HepG2 (cell line): ENCODE results near the gene PDGFRB. TPM values are rescaled to one million over a fixed set of nuclear protein-coding genes. Genes with fewer than 3 reads are reported as not detected.

Source experiments
- ATAC-seq: fragments of 200-7000 bp; cut with Tn5 transposase; 3 replicates; pipeline ENCODE4 v1.9.1; 2020; ENCODE audit warnings: mild to moderate bottlenecking, moderate library complexity
- BruUV-seq: library from RNA; stranded (reverse); fragments of 400-500 nt; replicated peaks from 2 replicates; lab custom pipeline; 2021; lab: Mats Ljungman, UMichigan
- CTCF ChIA-PET: fragments of 300-600 bp; formaldehyde crosslinking; extraction: SDS; loops from one replicate; lab custom pipeline; 2021; ENCODE audit warnings: low total read pairs, inconsistent platforms, low intra/inter-chr PET ratio; lab: Yijun Ruan, JAX
- POLR2A ChIA-PET: fragments of 350-600 bp; sonication (Branson Sonifier 250); formaldehyde crosslinking; loops from one replicate; lab custom pipeline; 2020; ENCODE audit warnings: antibody characterized with exemption, inconsistent platforms; lab: Yijun Ruan, JAX
- DNase-seq: peaks from one replicate; pipeline ENCODE4 v3.0.0-alpha.2; 2015; ENCODE audit warnings: low spot score
- FAIRE-seq: peaks from 3 replicates; lab custom pipeline; 2011; peaks lifted over from hg19 to GRCh38; lab: Jason Lieb, UNC
- H2AFZ ChIP-seq: one replicate; pipeline ENCODE4 v1.6.1; 2011; ENCODE audit warnings: low read length, inconsistent platforms
- H3K27ac ChIP-seq: fragments of 300-600 bp; 3 replicates; pipeline ENCODE4 v1.8.0; 2011; ENCODE audit warnings: mixed run types, mild to moderate bottlenecking, mixed read lengths, low read length, inconsistent platforms; ENCODE audit not compliant: insufficient read depth; ENCODE audit errors: extremely low read length
- H3K27me3 ChIP-seq, 2 experiments: fragments of 200-600 bp in 1 of 2; 2 replicates in 1 of 2; 3 replicates in 1 of 2; pipeline versions ENCODE4 v1.6.0 to v1.8.0; 2011; ENCODE audit warnings: low read length in 2 of 2, mild to moderate bottlenecking in 2 of 2, moderate library complexity in 2 of 2, inconsistent platforms in 1 of 2; ENCODE audit not compliant: insufficient read depth in 2 of 2, control insufficient read depth in 1 of 2
- H3K36me3 ChIP-seq, 2 experiments: fragments of 200-600 bp in 1 of 2; replicated peaks in 1 of 2; 2 replicates in 1 of 2; 3 replicates in 1 of 2; pipeline versions ENCODE4 v1.5.1 to v1.8.0; 2011; ENCODE audit warnings: low read length in 2 of 2, inconsistent platforms in 1 of 2; ENCODE audit not compliant: insufficient read depth in 2 of 2, control insufficient read depth in 1 of 2
- H3K4me1 ChIP-seq: 2 replicates; pipeline ENCODE4 v1.5.1; 2012; ENCODE audit warnings: low read length, inconsistent platforms; ENCODE audit not compliant: insufficient read depth
- H3K4me2 ChIP-seq: 2 replicates; pipeline ENCODE4 v1.6.0; 2011; ENCODE audit warnings: low read depth, low read length, inconsistent platforms
- H3K4me3 ChIP-seq, 3 experiments: fragments of 200-600 bp in 1 of 3; sonication (generic), shearing (Covaris generic) in 1 of 3; replicated peaks in 1 of 3; 2 replicates each; pipeline ENCODE4 v1.5.1; 2011 to 2016; ENCODE audit warnings: low read length in 3 of 3, inconsistent platforms in 2 of 3, low read depth in 2 of 3, mild to moderate bottlenecking in 2 of 3, control low read depth in 1 of 3, mixed read lengths in 1 of 3; ENCODE audit not compliant: insufficient read depth in 1 of 3
- H3K79me2 ChIP-seq: one replicate; pipeline ENCODE4 v1.6.1; 2011; ENCODE audit warnings: low read length, inconsistent platforms; ENCODE audit not compliant: insufficient read depth
- H3K9ac ChIP-seq: 2 replicates; pipeline ENCODE4 v1.6.0; 2011; ENCODE audit warnings: mild to moderate bottlenecking, low read depth, low read length, inconsistent platforms; ENCODE audit not compliant: insufficient read depth
- H3K9me3 ChIP-seq: 2 replicates; pipeline ENCODE4 v1.5.1; 2012; ENCODE audit warnings: mild to moderate bottlenecking, low read length
- H4K20me1 ChIP-seq: 2 replicates; pipeline ENCODE4 v1.6.0; 2011; ENCODE audit warnings: inconsistent platforms, mild to moderate bottlenecking, low read length, moderate library complexity; ENCODE audit not compliant: insufficient read depth
- ATRX ChIP-seq: sonication (generic); formaldehyde crosslinking; IDR thresholded peaks from 2 replicates; pipeline ENCODE4 v1.4.0; 2020; ENCODE audit warnings: missing genetic modification reagents, borderline replicate concordance
- IRX3 ChIP-seq: sonication (generic); formaldehyde crosslinking; IDR thresholded peaks from 2 replicates; pipeline ENCODE4 v1.8.1; 2023; ENCODE audit warnings: mild to moderate bottlenecking, low read depth, missing genetic modification reagents, borderline replicate concordance
- SMAD1 ChIP-seq: sonication (generic); formaldehyde crosslinking; IDR thresholded peaks from 2 replicates; pipeline ENCODE4 v1.4.0; 2020; ENCODE audit warnings: missing genetic modification reagents, low read depth, mild to moderate bottlenecking, borderline replicate concordance
- ZNF225 ChIP-seq: sonication (generic); formaldehyde crosslinking; IDR thresholded peaks from 2 replicates; pipeline ENCODE4 v1.4.0; 2020; ENCODE audit warnings: mild to moderate bottlenecking, missing genetic modification reagents
- ZNF513 ChIP-seq: sonication (generic); formaldehyde crosslinking; conservative IDR thresholded peaks from 2 replicates; pipeline ENCODE4 v1.5.0; 2020; ENCODE audit warnings: missing genetic modification reagents
- ZNF639 ChIP-seq: conservative IDR thresholded peaks from 2 replicates; pipeline ENCODE4 v1.6.1; 2018; ENCODE audit warnings: missing genetic modification reagents
- ZSCAN29 ChIP-seq: sonication (generic); formaldehyde crosslinking; conservative IDR thresholded peaks from 2 replicates; pipeline ENCODE4 v1.4.0; 2020; ENCODE audit warnings: mild to moderate bottlenecking, missing genetic modification reagents
- ZSCAN31 ChIP-seq: sonication (generic); formaldehyde crosslinking; IDR thresholded peaks from 2 replicates; pipeline ENCODE4 v1.5.0; 2020; ENCODE audit warnings: low read depth, mild to moderate bottlenecking, missing genetic modification reagents
- WGBS: methylation state at CpG from one replicate; pipeline ENCODE4 v1.1.6; 2017; ENCODE audit warnings: low lambda C conversion rate; 5-methylcytosine and 5-hydroxymethylcytosine counted together
- in situ Hi-C: cut with HindIII; loops from 2 replicates; pipeline ENCODE4 v1.10.0; 2017; ENCODE audit warnings: low pct_unique_long_range_greater_than_20kb; ENCODE audit not compliant: extremely low pct_ligation_motif_present
- intact Hi-C: fragments of 100-400 bp; cut with micrococcal nuclease; formaldehyde crosslinking; loops from one replicate; pipeline ENCODE4 v1.10.0; 2022; ENCODE audit not compliant: unreplicated experiment
- polyA plus RNA-seq, 8 experiments: library from polyadenylated mRNA; depleted of rRNA in 3 of 8; stranded (reverse) in 7 of 8; unstranded in 1 of 8; fragments of >200 nt; fragmentation: Illumina TruSeq in 4 of 8; extraction: Trizol in 4 of 8; gene quantifications; 2 replicates each; pipeline versions ENCODE4 v1.2.1 to v1.2.3, GENCODE V29; 2011 to 2016; ENCODE audit warnings: low read depth in 4 of 8, missing spikeins in 1 of 8, mixed read lengths in 1 of 8; ENCODE audit not compliant: insufficient read depth in 1 of 8
- total RNA-seq, 5 experiments: library from RNA; depleted of rRNA; stranded (reverse); fragments of >200 nt; fragmentation: Illumina TruSeq; extraction: Trizol; gene quantifications; 2 replicates each; pipeline ENCODE4 v1.2.3, GENCODE V29; 2016; ENCODE audit warnings: low read depth in 1 of 5

PDGFRB gene
- total and polyA plus RNA-seq, 2 of the 13 experiments (the other 11 are each of a cell fraction or from before 2014, with no cell fraction given) = 4.0 to 21.0 TPM

- DNase-seq = no peak
- intact Hi-C loops = no loop called here
- CTCF ChIA-PET = no interaction called here
- ATAC-seq = no peak
- no peak for FAIRE-seq
- Histone ChIP-seq H3K4me3 (no peak overlapping the region), H3K79me2 (no peaks in the 10 kb centered on the region), H4K20me1 (no peaks in the 10 kb centered on the region), H3K36me3 (no peaks in the 10 kb centered on the region), H2AFZ (no peak overlapping the region), H3K4me2 (no peak overlapping the region), H3K4me1 (peaks cover 36% of the 10 kb centered on the region), H3K9me3 (no peaks in the 10 kb centered on the region), H3K27me3 (peaks cover 4 to 13% of the 10 kb centered on the region in 2 experiments; a peak in 4 of 5 replicates), H3K9ac (no peak overlapping the region), H3K27ac (no peak overlapping the region)
- no TSS peak for BruUV-seq
- POLR2A ChIA-PET = no interaction called here
- in situ Hi-C loops = no loop called here
- TF ChIP-seq ATRX (CRISPR knock-in tag) = no peak
- no peak for TF ChIP-seq ZSCAN29 (CRISPR knock-in tag)
- WGBS = 53% methylated on average over 8 of the region's 9 CpGs
Measured at GRCh38 chr5:150181766-150182545, 26.3 kb upstream of the PDGFRB start.

GRCh38 chr5:150181027-150181426 lies 25.4 kb upstream of the PDGFRB start:
- ChIA-PET POLR2A (no interaction called here), CTCF (no interaction called here)
- Histone ChIP-seq H3K27me3 (peaks cover 4 to 13% of the 10 kb centered on the region in 2 experiments; a peak in 4 of 5 replicates), H3K4me2 (no peak overlapping the region), H2AFZ (no peak overlapping the region), H3K27ac (no peak overlapping the region), H3K36me3 (no peaks in the 10 kb centered on the region), H3K9me3 (no peaks in the 10 kb centered on the region), H3K4me3 (no peak overlapping the region), H3K4me1 (peaks cover 27% of the 10 kb centered on the region), H4K20me1 (no peaks in the 10 kb centered on the region), H3K9ac (no peak overlapping the region), H3K79me2 (no peaks in the 10 kb centered on the region)
- in situ Hi-C loops (no loop called here), intact Hi-C loops (no loop called here)
- WGBS = 12% methylated on average over 5 of the region's 5 CpGs
- FAIRE-seq (no peak), DNase-seq (no peak), ATAC-seq (no peak)
- BruUV-seq = no TSS peak
- no peak for TF ChIP-seq ZNF225 (CRISPR knock-in tag)
- no peak for TF ChIP-seq IRX3
- no peak for TF ChIP-seq ZNF639 (CRISPR knock-in tag)
- TF ChIP-seq SMAD1 (CRISPR knock-in tag) = no peak
- no peak for TF ChIP-seq ZNF513 (CRISPR knock-in tag)
- TF ChIP-seq ZSCAN31 (CRISPR knock-in tag) = no peak
